Immature natural killer cell (primary cell): ENCODE measurements around the gene DAB2IP. TPM values are rescaled to one million over a fixed set of nuclear protein-coding genes. Genes with fewer than 3 reads are reported as not detected.
A peak's percentile ranks its signal among the peaks of the same experiment; 100 is the strongest.

Experiments
- DNase-seq, 3 donors: peaks; one replicate each; pipeline ENCODE4 v3.0.0; 2022; ENCODE audit warnings: mixed read lengths in 1 of 3
- H3K27ac Mint-ChIP-seq, 6 donors: one replicate each; pipeline ENCODE4 v1.8.0; 2020; ENCODE audit warnings: mixed read lengths in 6 of 6, mild to moderate bottlenecking in 5 of 6, inconsistent platforms in 4 of 6, moderate library complexity in 3 of 6
- H3K27me3 Mint-ChIP-seq, 3 donors: one replicate each; pipeline ENCODE4 v1.8.0; 2020 to 2021; ENCODE audit warnings: low read depth in 3 of 3, mild to moderate bottlenecking in 3 of 3, mixed read lengths in 3 of 3, moderate library complexity in 3 of 3, inconsistent platforms in 1 of 3
- H3K36me3 Mint-ChIP-seq, 3 donors: one replicate each; pipeline ENCODE4 v1.8.0; 2020; ENCODE audit warnings: mixed read lengths in 3 of 3, inconsistent platforms in 2 of 3, mild to moderate bottlenecking in 2 of 3
- H3K4me1 Mint-ChIP-seq, 2 donors: one replicate each; pipeline ENCODE4 v1.8.0; 2020; ENCODE audit warnings: inconsistent platforms in 2 of 2, mild to moderate bottlenecking in 2 of 2, mixed read lengths in 2 of 2, moderate library complexity in 1 of 2
- H3K4me3 Mint-ChIP-seq, 5 donors: one replicate each; pipeline ENCODE4 v1.8.0; 2020; ENCODE audit warnings: mild to moderate bottlenecking in 5 of 5, mixed read lengths in 5 of 5, inconsistent platforms in 3 of 5, moderate library complexity in 3 of 5
- H3K9me3 Mint-ChIP-seq, 6 donors: one replicate each; pipeline ENCODE4 v1.8.0; 2020; ENCODE audit warnings: mild to moderate bottlenecking in 6 of 6, mixed read lengths in 6 of 6, inconsistent platforms in 4 of 6, moderate library complexity in 3 of 6
- polyA plus RNA-seq, 3 donors: library from polyadenylated mRNA; unstranded; fragments of 300-500 nt; fragmentation: Illumina TruSeq; gene quantifications; one replicate each; pipeline ENCODE4 v1.2.3, GENCODE V29; 2021

Gene DAB2IP
- polyA plus RNA-seq, 3 donors from 2014 or later: 0.06 to 1.1 TPM; not detected in 1

DNA sequence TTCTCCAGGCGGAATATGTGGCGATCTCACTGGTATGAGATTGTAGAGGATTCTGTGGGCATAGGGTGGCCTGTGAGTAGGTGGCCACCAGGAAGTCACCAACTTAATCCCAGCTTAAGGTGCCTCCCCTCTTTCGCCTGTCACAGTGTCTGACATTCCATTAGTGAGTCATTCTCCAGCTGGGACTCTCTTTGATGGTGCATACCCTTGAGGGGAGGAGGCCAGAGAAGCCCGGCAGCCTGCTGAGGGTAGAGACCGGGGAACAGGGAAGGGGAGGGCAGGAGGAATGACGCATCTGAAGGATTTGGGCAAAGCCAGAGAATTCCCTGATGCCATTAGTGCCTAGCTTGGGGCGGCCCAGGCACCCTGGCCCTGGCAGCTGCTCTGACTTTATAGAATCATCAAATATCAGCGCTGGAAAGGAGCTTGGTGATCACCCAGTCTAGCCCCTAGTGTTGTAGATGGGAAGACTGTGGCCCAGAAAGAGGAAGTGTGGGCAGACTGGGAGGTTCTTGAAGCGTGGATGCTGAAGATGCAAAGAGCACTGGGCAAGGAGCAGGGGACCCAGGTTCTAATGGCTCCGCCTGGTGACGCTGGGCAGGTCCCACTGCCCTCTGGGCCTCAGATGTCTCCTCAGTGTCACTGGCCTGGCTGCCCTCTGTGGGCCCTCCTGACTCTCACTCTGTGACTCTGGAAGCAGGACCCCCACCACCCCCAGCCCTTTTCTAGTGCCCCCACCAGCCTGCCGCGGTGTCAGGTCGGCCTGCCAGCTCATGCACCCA lies 41.4 kb downstream of the DAB2IP start:
- no peak overlapping the region for H3K4me3 Mint-ChIP-seq
- H3K4me1 Mint-ChIP-seq: peaks cover 6 to 9% of the 10 kb centered on the region in 2 donors
- no peaks in the 10 kb centered on the region for H3K9me3 Mint-ChIP-seq
- no peaks in the 10 kb centered on the region for H3K36me3 Mint-ChIP-seq
- H3K27ac Mint-ChIP-seq: no peak overlapping the region
- peaks cover 12 to 18% (median 14%) of the 10 kb centered on the region in 3 donors for H3K27me3 Mint-ChIP-seq
- DNase-seq: no peak

DNA sequence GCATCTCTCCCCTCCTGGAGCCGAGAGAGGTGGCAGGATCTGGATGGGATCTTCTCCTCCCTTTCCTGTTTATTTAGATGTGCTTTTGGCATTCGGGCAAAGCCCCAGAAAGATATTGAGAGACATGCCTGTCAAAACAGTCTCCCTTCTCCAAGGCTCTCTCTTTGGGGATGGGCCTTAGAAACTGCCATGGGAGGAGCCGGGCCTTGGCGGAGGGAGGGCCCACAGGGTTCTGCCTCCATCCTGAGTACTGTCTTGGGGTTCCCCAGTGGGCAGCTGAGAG lies 41.9 kb downstream of the DAB2IP start:
- Mint-ChIP-seq H3K27ac (no peak overlapping the region), H3K4me3 (no peak overlapping the region), H3K9me3 (no peaks in the 10 kb centered on the region), H3K4me1 (peaks cover 6 to 13% of the 10 kb centered on the region in 2 donors), H3K36me3 (no peaks in the 10 kb centered on the region), H3K27me3 (peaks cover 14 to 21% (median 17%) of the 10 kb centered on the region in 3 donors)
- DNase-seq: no peak

DNA sequence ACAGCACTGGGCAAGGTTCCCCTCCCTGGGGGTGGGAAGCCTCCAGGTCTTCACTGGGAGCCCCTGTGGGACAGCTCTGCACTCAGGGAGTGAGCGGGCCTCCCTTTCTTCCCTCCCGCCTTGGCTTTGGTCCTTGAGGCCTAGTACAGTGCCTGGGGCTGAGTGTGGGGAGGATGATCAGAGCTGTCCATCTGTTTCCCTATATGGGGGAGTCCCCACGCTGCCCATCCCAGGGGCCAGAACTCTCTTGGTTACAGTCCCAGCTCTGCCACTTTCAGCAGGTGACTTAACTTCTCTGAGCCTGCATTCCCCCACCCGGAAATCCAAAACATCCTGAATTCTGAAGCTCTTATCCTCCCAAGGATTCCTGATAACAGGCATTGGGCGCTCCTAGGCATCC lies 42.6 kb downstream of the DAB2IP start:
- H3K9me3 Mint-ChIP-seq: no peaks in the 10 kb centered on the region
- H3K27ac Mint-ChIP-seq: no peak overlapping the region
- peaks cover 6 to 15% of the 10 kb centered on the region in 2 donors for H3K4me1 Mint-ChIP-seq
- no peak overlapping the region for H3K4me3 Mint-ChIP-seq
- DNase-seq: no peak
- H3K36me3 Mint-ChIP-seq: no peaks in the 10 kb centered on the region
- H3K27me3 Mint-ChIP-seq: peaks cover 14 to 21% (median 17%) of the 10 kb centered on the region in 3 donors

DNA sequence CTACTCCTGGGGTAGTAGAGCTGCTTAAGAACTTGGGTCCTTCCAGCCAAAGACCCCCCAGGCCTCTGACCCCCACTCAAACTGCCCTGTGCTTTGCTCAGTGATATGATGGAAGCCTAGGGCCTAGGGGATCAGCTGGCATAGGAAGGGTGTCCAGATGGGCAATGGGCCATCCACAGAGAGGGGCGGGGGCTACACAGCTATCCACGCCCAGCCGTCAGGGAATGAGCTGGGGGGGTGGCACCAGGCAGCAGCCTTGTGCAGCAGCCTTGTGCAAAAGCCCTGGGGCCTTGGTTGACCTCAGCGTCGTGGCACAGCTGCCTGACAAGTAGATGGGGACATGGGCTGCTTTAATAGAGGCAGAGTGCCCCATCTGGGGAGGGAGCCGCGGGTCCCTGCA lies 43.2 kb downstream of the DAB2IP start:
- H3K36me3 Mint-ChIP-seq: no peaks in the 10 kb centered on the region
- H3K27ac Mint-ChIP-seq: no peak overlapping the region
- H3K9me3 Mint-ChIP-seq: no peaks in the 10 kb centered on the region
- H3K4me3 Mint-ChIP-seq: no peak overlapping the region
- H3K27me3 Mint-ChIP-seq: peaks cover 14 to 24% (median 17%) of the 10 kb centered on the region in 3 donors
- no peak for DNase-seq
- peaks cover 6 to 15% of the 10 kb centered on the region in 2 donors for H3K4me1 Mint-ChIP-seq

DNA sequence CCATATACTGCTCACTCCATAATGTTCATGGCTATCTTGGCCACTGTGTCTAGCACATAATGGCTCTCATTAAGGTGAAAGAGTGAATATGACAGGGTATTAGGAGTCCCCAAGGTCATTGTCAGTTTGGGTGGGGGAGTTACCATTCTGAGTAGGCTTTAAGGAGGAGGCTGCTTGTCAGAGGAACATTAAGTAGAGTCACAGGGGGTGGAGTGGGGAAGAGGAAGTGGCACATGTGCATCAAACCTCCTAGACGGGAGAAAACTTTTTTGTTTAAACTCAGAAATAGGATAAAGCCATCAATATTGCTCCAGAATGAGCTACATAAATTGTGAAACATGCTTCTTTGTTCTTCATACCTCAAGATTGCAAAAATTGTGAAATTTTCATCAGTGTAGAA lies 45.5 kb downstream of the DAB2IP start:
- Mint-ChIP-seq H3K27me3 (peaks cover 17 to 29% (median 22%) of the 10 kb centered on the region in 3 donors), H3K36me3 (no peaks in the 10 kb centered on the region), H3K4me3 (peak overlapping the region in 4 of 5 donors; percentile 7 to 72 (median 57)), H3K27ac (no peak overlapping the region), H3K9me3 (no peaks in the 10 kb centered on the region), H3K4me1 (peaks cover 6 to 16% of the 10 kb centered on the region in 2 donors)
- DNase-seq: no peak

DNA sequence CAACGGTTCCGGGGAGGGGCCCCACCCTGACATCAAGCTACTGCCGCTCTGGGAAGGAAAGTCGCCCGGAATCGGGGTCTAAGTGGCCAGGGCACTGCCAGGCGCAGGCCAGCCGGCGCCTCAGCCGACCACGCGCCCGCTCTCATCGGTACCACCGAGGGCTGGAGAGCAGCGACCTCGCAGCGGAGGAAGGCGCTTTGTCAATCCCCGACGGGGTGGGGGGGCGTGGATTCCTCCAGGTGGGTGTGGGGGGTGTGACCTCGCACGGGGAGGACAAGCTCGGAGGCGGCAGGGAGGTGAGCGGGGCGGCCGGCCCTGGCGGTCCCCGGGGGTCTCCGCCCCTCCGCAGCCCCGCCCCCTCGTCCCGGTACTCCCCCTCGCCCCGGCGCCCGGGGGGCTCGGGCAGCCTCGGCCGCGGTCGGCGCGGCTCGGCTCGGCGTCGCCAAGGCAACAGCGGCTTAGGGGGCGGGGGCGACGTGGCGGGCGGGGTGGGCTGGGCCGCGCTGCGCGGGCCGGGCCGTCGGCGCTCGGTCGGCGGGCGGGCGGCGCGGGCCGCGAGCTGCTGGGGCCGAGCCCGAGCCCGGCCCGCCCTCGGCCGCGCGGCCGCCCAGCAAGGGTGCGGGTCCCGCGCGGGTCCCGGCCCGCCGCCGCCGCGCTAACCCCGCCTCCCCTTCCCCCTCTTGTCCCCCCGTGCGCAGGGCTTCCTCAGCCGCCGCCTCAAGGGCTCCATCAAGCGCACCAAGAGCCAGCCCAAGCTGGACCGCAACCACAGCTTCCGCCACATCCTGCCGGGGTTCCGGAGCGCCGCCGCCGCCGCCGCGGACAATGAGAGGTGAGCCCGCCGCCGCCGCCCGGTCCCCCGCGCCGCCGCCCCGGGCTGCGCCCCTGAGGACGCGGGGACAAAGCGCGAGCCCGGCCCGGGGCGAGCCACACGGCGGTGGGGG lies 47.5 kb downstream of the DAB2IP start:
- Mint-ChIP-seq H3K4me3 (peak overlapping the region; percentile 38 to 62 (median 55)), H3K27ac (no peak overlapping the region), H3K4me1 (peaks cover 6 to 16% of the 10 kb centered on the region in 2 donors), H3K9me3 (no peaks in the 10 kb centered on the region), H3K27me3 (peaks cover 12 to 30% (median 25%) of the 10 kb centered on the region in 3 donors), H3K36me3 (no peaks in the 10 kb centered on the region)
- DNase-seq: peak; percentile 76 to 78 (median 77)

DNA sequence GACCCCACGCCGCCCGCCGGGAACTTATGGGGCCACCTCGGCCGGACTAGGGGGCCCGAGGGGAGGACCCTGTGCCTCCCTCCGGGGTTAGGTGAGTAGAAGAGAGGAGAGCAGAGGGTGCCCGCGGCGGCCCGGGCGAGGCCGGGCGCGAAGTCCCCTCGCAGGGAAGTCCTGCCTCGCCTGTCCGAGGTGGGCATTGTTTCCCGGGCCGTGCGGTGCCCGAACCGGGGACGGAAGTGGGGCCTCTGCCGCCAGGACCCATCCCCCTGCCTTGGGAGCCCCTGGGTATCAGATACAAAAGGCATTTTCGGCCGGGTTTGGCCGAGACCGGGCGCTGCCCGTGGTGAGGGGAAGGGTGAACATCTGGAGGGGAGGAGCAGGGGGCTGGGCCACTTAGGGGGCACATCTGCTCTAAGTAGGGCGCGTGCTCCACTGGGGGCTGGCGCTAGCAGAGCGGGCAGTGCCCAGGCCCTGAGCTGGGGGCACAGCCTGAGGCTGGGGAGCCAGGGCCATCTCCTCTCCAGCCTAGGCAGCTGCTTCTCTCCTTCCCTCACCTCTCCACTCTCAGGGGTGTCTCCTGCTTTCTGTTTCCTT lies 48.2 kb downstream of the DAB2IP start:
- H3K27me3 Mint-ChIP-seq: peaks cover 13 to 30% (median 25%) of the 10 kb centered on the region in 3 donors
- peaks cover 6 to 16% of the 10 kb centered on the region in 2 donors for H3K4me1 Mint-ChIP-seq
- no peak for DNase-seq
- no peaks in the 10 kb centered on the region for H3K36me3 Mint-ChIP-seq
- H3K4me3 Mint-ChIP-seq: peak overlapping the region; percentile 61 to 78 (median 73)
- no peaks in the 10 kb centered on the region for H3K9me3 Mint-ChIP-seq
- no peak overlapping the region for H3K27ac Mint-ChIP-seq

DNA sequence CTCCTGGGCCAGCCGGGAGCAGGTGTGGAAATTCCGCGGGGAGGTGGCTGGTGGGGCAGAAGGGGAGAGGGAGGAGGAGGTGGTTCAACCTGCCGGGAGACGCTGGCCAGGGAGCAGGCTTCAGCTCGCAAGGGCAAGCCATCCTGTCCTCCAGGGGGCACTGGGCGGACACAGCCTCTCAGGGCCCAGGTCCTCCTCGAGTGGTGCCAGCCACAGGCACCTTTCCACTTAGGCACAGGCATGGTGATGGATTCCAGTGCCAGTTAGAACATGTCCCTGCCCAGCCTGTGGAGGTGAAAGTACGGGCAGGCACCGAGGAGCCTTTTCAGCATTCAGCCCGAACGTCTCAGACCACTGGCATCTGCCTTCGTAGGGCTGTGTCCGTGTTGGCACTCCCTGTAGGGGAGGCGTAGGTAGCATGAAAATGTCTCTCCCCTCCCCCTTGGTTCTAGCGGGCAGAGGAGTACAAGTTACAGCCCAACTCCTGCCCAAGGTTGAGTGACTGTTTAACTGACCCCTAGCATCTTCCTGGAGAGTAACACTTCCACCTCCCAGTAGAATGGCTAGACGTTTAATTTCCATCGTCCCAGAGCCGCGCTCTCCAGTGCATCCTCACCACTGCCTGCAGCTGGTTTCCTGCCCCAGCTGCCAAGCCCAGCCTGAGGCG lies 48.9 kb downstream of the DAB2IP start:
- no peaks in the 10 kb centered on the region for H3K9me3 Mint-ChIP-seq
- H3K4me1 Mint-ChIP-seq: peaks cover 6 to 16% of the 10 kb centered on the region in 2 donors
- peaks cover 16 to 28% (median 24%) of the 10 kb centered on the region in 3 donors for H3K27me3 Mint-ChIP-seq
- no peak overlapping the region for H3K27ac Mint-ChIP-seq
- peak; percentile 29 to 39 (median 32) for DNase-seq
- no peaks in the 10 kb centered on the region for H3K36me3 Mint-ChIP-seq
- H3K4me3 Mint-ChIP-seq: peak overlapping the region; percentile 61 to 78 (median 73)

DNA sequence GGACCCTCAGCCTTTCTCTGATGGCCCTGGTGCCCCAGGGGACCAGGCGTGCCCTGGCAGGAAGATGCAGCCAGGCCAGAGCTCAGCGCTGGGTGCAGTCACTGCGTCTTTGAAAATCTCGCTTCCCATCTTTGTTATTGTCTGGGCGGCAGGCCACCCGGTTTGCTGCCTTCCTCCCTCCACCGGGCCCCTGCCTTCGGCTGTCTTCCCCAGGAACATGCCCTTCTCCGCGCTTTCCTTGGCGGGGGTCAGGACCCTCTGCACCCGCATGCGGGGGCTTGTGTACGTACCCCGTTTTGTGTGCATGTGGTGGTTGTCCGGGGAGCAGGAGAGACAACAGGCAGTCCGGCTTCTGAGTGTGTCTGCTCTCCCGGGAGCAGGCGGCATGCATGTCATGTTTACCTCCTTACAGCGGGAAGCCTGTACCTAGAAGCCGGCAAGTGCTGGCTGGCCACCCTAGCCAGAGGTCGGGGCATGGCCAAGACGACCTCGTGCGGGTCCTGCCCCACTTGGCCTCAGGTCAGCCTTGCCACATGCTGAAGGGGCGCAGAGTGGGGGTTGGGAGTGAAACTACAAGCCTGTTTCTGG lies 49.5 kb downstream of the DAB2IP start:
- Mint-ChIP-seq H3K27ac (no peak overlapping the region), H3K4me3 (peak overlapping the region in 3 of 5 donors; percentile 18 to 61 (median 52)), H3K9me3 (no peaks in the 10 kb centered on the region), H3K27me3 (peaks cover 16 to 24% (median 23%) of the 10 kb centered on the region in 3 donors), H3K36me3 (no peaks in the 10 kb centered on the region), H3K4me1 (peaks cover 6 to 16% of the 10 kb centered on the region in 2 donors)
- no peak for DNase-seq

DNA sequence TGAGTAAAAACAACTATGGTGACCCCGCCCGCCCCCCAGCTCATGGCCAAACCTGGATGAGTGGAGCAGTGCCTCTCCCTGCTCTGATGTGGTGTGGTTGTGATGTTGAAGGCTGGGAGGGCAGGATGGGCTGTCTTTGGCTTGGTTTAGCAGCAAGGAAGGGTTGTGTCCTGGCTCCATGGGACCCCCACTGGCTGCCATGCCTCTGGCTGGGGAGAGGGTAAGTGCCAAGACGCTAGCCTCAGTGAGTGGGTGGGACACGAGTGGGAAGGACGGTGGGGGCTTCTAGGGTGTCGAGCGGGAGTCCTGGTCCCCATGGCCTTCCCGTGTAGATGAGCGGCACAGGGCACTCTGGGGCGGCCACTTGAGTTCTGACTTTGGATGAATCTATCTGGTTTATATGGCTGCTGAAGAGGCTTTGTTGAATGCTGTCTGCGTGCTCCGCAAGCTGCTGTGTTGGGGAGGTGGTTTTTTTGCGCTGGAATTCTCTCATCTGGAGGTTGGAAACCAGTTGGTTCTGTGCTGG lies 50.4 kb downstream of the DAB2IP start:
- peak overlapping the region in 1 of 5 donors; percentile 6 for H3K4me3 Mint-ChIP-seq
- H3K27ac Mint-ChIP-seq: no peak overlapping the region
- DNase-seq: no peak
- H3K36me3 Mint-ChIP-seq: no peaks in the 10 kb centered on the region
- peaks cover 3 to 16% of the 10 kb centered on the region in 2 donors for H3K4me1 Mint-ChIP-seq
- H3K9me3 Mint-ChIP-seq: no peaks in the 10 kb centered on the region
- H3K27me3 Mint-ChIP-seq: peaks cover 13 to 21% (median 21%) of the 10 kb centered on the region in 3 donors

DNA sequence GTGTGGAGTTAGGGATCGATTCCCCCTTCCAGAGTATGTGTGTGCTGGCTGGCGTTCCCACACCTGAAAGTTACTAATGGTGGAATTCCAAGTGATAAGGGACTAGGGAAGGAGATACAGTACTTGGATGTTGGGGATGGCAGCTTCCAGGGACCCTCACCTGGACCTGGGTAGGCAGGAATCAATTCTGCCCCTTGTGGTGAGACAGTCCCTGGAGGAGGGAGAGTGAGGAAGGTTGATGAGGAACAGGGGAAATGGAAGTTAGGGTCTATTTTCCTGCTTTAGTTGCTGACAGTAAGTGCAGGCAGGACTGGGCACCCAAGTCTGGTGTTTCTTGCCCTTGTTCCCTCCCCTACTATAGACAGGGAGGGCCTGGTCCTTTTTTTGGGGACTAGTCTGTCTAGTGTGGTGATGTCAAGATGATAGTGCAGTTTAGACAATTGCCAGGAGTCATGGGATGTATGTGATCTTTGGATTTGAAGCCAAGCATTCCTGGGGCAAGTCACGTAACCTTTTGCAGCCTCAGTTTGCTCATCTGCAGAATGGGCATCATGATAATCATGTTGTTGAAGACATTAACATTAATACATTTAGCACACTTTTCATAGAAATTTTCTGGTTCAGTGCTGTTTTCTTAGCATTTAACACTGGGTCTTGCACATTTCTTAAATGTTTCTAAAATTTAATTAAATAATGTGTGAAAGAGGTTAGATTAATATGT lies 51.7 kb downstream of the DAB2IP start:
- DNase-seq: no peak
- Mint-ChIP-seq H3K27ac (no peak overlapping the region), H3K27me3 (peaks cover 7 to 13% (median 9%) of the 10 kb centered on the region in 3 donors), H3K36me3 (no peaks in the 10 kb centered on the region), H3K4me3 (no peak overlapping the region), H3K9me3 (no peaks in the 10 kb centered on the region), H3K4me1 (peaks cover 7 to 9% of the 10 kb centered on the region in 2 donors)

DNA sequence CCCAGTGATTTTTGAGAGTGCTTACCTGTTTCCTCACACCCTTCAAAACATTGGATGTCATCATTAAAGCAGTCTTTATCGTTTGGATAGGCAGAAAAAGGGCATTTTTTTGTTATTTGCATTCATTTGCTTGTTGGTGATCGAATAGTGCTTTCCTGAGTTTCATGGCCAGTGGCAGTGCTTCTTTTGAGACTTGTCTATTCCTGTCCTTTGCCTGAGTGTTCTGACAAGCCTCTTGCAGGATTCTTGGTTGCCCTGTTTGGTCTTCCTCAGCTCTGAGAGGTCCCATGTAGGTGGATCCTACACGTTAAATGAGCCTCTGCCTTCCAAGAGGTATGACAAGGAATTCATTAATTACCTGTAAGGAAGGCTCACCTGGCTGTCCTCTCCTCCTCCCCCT lies 52.8 kb downstream of the DAB2IP start:
- DNase-seq: no peak
- Mint-ChIP-seq H3K27ac (no peak overlapping the region), H3K9me3 (no peaks in the 10 kb centered on the region), H3K4me1 (peaks cover 10 to 12% of the 10 kb centered on the region in 2 donors), H3K4me3 (no peak overlapping the region), H3K27me3 (peaks cover 8 to 12% (median 9%) of the 10 kb centered on the region in 3 donors), H3K36me3 (no peaks in the 10 kb centered on the region)
